NCI-H510A treated with DMSO at 0.1 percent for 48 hours (cell line): ENCODE data around the gene CLEC4F.
"Not testable (repeated sequence)": the region's sequence is repeated elsewhere in the genome, so short reads cannot be mapped to it uniquely, and the experiment has no call there.

ENCODE experiments used
- DNase-seq: peaks from one replicate; lab custom pipeline; 2025; lab: John Stamatoyannopoulos, UW

Gene CLEC4F

DNA sequence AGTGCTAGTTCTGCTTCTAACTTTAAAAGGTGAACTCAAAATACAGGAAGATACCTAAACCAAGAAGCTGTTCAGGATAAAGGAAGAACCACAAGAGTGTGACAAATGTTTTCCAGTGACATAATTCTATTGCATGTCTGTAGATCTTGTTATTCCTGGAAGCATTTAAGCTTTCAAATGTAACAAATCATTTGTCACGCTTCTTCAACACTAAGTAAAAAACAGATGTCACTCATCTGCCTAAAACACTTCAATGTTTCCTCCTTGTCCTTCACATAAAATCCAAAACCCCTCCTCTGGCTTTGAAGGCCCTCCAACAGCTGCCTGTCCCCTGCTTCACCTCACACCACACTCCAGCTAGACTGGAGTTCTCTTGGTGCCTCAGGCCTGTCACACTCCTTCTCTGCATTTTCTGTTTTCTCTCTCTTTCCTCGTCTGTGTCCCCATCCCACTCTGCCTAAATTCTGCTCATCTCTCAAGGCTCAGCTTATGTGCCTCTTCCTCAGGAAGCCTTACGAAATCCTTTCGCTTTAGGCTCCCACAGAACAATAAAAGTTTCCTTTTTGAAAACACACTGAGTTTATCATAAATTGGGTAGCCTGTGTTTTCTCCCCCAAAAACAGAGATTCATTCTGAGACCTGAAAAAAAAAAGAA is 6.4 kb upstream of the CLEC4F start:
- DNase-seq = no peak

DNA sequence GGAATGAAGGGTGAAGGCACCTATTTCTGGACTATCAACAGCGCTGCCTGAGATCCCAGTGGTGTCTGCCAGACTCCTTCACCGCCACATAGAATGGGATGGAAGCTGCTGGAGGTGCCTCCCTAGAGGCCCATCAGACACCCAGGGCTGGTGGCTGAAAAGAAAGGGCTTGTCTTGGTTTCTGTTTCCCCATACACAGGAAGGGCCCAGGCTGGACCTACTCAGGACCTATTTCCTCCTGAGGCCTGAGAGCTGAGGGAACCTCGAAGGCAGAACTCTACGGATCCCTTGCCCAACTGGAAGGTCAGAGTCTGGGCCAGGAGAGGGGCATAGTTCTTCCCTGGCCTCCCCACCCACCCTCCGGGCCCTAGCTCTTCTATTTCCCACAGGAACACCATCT is 2.9 kb upstream of the CLEC4F start:
- no peak for DNase-seq

DNA sequence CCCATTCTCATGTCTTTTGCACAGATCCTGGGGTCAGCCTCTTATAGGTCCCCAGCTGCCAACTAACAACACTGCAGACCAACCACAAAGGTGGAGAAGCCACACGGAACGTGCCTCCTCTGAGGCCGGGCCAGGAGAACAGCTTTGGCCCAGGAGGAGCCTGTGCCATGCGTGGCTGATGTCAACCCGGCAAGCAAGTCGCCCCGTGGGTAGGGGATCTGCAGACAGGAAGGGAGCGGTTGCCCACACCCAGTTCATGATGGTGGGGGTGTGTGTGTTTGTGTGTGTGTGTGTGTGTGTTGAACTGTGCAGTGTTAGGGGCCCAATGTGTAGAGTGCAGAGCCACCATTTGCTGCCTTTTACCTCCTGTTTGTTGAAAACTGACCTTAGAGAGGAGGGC is 2.4 kb upstream of the CLEC4F start:
- DNase-seq = no peak

DNA sequence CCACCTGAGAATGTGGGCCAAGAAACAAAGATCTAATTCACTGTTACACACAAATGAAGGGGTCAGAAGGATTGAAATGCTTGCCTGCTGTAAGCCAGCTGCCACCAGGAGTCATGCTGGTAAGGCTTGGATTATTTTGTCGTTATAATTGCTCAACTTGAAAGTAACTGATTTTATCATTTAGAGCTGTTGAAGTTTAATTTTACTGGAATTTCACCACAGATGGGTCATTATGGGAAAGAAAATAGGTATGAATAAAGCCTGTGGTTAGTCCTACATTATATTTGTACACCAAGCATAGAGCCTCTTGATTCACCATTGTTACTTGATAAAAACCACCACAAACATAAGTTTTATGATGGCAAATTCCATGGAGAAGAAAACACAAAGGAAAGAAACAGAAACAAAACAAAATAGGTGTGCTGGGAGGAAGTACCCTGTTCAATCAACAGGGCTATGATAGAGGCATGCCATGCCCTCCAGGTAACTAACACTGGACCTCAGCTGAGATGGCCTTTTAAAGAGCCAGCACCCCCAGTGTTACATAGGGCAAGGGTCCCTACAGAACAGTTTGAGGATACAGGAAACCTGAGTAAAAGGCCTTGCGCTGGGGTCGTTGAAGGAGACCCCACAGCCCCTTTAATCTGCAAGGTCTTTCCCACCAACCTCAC is 3.0 kb downstream of the CLEC4F start:
- DNase-seq = no peak

DNA sequence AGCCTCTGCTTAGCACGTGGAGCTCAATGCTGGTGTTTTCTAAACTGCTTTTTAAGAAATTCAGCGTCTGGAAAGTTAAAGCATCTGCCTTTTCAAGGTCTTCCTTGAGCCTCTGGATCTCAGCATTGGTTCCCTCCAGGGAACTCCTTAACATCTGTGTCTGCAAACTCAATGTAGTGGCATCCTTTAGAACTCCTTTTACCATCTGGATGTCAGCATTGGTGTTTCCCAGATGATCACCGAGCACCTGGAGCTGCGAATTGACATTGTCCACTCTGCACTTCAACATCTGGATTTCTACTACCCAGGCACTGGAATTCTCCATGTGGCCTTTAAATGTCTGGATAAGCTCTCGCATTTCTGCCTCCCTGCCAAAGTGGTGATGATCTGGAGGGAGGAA is 3.7 kb downstream of the CLEC4F start:
- no peak for DNase-seq

DNA sequence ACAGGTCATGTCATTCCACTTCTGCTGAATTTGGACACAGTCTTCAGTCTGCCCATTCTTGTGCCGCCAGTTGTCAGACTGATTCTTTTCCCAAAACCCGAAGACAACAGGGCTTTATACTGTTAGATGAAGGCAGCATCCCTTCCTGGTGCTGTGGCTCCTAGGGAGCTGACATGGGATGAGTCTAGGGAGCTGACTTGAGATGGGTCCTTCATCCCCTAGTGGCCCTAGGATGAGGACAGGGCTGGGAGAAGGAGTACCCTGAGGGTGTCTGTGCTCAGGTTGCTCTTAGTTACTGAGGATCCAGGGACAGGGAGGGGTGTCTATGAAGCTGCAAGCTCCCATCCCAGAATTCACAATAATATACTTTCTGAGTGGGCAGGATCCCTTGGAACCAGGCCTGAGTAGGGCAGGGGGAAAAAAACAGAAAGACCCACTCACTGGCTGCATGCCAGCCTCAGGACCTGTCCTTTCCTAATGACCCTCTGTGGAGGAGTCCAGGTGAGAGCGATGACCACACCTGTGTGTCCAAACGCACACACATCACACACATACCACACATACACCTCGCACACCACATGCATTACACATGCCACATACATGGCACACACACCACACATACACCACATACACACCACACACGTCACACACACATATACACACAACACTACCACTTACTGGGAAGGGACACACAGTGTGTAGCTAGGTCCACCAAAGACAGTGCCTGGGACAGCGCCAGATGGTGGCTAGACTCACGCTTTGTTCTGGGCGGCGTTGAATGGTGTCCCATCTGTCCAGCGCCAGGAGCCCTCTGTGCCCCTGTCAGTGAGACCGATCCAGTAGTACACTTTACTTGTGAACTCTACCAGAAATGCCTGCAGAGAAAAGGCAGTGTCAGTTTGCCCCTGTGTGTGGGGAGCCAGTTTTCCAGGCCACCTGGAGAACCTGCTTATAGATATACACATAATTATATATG is 11.1 kb downstream of the CLEC4F start:
- DNase-seq = no peak

DNA sequence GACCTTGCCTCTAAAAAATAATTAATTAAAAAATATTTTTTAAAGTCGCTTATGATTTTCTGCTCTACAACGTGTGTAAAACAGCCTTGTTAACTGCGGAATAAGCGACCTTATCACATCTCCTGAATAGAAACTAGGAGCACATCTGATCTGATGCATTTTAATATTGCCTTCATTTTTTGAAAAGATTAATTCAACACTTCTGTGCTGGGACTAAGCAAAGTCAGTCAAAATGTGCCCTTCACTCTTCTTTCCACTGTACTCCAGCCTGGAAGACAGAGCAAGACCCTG is 12.6 kb downstream of the CLEC4F start:
- DNase-seq = no peak

DNA sequence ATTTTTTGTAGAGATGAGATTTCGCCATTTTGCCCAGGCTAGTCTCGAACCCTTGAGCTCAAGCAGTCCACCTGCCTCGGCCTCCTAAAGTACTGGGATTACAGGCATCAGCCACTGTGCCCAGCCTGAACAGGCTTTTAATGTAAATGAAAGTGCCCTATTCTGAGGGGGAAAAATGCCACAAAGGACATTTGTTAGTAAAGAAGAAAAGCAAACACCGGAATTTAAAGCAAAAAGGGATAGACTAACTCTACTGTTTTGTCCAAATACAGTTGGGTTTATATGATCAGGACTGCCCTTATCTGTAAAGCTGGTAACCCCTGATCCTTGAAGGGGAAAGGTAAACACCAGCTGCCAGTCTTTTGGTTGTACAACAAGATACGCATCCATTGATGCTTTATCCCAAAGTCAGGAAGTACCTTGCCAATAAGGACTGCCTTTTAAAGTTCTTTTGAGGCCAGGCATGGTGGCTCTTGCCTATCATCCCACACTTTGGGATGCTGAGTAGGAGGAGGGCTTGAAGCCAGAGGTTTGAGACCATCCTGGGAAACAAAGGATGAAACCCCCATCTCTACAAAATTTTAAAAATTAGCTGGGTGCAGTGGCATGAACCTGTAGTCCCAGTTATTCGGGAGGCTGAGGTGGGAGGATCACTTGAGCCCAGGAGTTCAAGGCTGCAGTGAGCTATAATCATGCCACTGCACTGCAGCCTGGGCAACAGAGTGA is 13.1 kb downstream of the CLEC4F start:
- peak; percentile 9 for DNase-seq

DNA sequence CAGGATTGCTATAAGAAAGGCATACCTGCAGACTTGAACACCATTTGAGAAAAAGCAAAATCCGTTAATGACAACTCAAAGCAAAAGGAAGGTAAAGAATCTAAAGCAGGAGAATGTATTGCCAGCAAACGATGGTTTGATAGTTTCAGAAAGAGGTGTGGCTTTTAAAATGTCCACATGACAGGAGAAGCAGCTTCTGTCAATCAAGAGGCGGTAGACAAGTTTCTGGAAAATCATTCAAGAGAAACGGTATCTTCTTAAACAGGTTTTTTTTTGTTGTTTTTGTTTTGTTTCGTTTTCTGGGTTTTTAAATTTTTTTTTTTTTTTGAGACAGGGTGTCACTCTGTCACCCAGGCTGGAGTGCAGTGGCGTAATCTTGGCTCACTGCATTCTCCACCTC is 13.8 kb downstream of the CLEC4F start:
- DNase-seq = no peak

DNA sequence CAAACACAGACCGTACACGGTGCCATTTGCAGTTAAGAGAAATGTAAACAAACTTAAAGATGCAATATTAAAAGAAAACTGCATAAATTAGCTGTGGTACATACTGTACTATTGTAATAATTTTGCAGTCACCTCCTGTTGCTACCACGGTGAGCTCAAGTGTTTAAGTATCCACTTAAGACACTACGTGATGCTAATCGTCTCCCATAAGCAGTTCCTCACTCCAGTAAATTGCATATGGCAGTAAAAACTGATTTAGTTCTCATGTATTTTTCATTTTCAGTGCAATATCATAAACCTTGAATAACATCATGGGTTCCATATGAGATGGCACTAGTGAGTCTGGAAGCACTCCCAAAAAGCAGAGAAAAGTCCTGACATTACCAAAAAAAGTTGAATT is 14.4 kb downstream of the CLEC4F start:
- peak; percentile 66 for DNase-seq

DNA sequence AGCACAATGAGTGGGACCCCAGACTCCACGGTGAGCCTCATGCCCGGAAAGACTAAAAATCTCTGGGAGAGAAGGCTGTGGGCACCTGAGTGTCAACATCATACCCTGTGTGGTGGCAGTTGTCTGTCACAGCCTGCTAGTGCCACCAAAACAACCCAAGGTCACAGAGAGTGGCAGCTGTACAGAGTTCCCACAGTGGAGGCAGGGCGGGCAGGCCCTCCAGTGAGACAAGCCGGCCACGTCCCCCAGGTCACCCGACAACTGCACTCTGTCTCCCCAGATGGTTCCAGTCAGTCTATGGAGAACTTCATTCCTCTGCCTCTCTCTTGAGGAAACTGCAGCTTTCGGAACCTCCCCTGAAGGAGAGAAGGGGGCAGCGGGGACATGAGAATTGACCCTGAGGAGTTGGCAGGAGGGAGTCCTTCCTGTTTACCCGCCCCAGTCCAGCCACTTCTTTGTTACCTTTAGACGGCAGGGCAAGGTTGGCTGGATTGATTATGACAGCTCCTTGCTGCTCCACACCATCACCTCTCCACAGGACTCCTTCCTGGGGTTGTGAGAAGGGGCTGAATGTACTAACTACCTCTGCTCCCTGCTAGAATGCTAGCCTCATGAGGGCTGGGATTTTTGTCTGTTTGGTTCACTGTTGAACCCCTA is 18.7 kb downstream of the CLEC4F start:
- DNase-seq = no peak

DNA sequence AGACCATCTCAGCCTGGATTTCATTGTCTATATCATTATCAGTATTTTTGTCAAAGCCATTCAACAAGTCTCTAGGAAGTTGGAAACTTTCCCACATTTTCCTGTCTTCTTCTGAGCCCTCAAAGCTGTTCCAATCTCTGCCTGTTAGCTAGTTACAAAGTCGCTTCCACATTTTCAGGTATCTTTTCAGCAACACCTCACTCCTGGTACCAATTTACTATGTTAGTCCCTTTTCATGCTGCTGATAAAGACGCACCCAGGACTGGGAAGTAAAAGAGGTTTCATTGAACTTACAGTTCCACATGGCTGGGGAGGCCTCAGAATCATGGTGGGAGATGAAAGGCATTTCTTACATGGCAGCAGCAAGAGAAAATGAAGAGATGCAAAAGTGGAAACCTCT is 20.7 kb downstream of the CLEC4F start:
- no peak for DNase-seq

DNA sequence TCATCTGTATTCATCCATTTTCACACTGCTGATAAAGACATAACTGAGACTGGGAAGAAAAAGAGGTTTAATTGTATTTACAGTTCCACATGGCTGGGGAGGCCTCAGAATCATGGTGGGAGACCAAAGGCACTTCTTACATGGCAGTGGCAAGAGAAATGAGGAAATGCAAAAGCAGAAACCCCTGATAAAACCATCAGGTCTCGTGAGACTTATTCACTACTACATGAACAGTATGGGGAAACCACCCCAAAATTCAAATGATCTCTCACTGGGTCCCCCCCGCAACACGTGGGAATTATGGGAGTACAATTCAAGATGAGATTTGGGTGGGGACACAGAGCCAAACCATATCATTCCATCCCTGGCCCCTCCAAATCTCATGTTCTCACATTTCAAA is 22.4 kb downstream of the CLEC4F start:
- DNase-seq = not testable (repeated sequence)

DNA sequence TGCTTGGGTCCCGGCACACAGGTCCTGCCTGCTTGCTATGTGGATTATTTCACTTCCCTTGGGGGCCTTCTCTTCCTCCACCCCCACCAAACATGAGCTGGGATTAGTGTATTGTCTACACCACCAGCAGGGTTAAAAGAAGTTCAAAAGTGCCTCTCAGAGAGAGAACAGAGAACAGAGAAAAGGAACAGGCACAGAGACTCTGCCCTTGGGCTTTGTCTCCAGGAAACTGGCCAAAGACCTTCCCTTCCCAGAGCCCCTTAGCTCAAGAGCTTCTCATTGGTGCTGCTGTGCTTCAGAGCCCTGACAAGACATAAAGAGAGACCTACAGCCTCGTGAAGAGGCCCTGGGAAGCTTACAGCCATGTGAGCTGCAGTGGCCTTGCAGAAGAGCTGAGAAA is 22.9 kb downstream of the CLEC4F start:
- DNase-seq = no peak

DNA sequence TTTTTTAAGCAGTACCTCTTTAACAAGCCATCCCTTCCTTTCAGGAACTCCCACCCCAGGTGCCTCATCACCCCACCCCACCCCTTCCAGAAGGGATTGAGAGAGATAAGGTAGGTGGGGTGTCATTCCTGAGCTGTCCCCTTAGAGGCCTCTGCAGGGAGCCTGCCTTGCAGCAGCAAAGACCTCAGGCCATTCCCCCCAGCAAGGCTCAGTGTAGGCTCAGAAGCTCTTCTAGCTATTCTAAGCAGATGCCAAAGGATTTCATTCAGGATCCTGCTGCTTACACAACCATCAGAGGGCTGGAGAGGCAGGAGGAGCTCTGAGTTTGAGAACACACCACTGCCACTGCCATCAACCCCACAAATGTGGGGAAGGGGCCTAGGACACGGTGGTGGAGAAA is 24.1 kb downstream of the CLEC4F start:
- DNase-seq = no peak

DNA sequence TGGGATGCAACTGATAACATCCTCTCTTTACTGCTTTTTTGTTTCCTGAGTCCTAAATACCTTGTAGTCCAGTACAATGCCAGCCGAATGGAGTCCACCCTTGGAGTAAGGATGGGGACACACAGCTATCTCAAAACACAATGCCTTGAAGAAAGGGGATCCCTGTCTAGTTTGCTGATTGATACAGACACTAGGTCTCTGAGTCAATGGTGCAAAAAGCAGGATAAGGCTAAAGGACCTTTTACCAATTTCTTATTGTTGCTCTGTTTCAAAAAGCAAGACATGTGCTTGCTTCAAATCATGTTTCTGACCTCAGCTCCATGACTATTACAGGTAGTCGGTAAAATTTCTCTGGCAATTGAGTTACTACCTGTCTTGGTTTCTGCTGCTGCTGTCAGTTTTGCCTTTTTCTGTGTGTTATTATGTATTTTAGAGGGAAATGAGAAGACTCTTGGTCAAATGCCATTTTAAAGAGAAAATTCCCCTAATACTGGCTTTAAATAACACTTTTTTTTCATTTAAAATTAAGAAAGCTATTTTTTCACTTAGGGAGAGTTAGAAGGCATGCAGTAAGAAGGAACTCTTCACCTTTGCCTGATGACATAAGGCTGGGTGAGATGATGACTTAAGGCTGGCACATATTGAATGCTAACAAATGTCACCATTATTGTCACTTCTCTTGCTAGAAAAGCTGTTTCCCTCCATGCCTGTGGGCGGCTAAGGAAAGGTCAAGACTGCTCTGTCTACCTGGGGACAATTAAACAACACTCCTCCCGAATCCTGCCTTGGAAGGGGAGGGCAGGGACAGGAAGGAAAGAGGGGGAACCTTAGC is 25.0 kb downstream of the CLEC4F start:
- DNase-seq = no peak

DNA sequence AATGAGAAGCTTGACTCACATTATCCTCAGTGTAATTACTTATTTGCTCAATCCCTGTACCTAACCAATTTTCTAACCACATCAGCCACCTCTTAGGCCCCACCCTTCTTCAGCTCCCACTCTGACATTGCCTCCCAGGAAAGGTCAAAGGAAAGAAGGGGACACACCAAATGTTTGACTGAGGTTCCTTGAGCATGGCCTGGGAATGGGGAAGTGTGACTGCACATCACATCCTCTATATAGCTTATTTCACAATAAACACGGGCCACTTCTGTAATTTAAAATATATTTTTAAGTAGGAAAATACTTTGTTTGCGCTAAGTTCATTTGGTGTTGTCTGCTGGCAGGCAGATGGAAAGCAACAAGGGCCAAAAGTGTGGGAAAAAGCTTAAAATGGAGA is 26.9 kb downstream of the CLEC4F start:
- DNase-seq = no peak

DNA sequence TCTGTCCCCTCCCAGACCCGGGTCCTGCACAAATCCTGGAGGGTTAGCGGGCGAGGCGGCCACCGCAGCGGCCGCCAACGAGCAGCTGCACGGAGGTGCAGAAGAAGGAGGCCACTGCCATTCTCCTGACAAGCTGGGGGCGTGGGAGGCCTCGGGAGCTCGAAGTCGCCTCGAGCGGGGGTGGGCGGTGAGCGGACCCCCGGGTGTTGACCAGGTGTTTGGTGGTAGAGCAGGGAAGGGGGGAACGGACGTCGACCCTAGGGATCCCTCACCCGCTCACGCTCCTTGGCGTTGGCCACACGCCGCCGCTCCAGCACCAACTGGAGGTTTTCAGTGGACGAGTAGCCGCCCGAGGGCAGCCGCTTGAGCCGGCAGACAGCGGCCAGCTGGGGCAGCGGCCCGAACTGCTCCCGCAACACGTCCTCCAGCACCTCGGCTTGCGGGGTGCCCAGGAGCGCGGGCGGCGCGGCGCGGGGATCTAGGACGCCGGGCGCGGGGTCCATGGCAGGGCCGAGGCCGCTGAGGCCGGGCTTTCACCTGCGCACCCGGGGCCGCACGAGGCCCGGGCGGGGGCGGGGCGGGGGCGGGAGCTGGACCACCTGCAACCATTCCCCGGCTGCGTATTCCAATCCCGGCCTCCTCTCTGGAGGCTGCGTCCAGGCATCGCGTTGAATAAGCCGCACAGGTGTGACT is 30.1 kb downstream of the CLEC4F start, which contains the start of gene FIGLA:
FIGLA (minus strand) TSS at position 508 of the 693 bp plus-strand sequence; CDS start at position 503, 5 bp downstream.
- DNase-seq = peak; percentile 23

DNA sequence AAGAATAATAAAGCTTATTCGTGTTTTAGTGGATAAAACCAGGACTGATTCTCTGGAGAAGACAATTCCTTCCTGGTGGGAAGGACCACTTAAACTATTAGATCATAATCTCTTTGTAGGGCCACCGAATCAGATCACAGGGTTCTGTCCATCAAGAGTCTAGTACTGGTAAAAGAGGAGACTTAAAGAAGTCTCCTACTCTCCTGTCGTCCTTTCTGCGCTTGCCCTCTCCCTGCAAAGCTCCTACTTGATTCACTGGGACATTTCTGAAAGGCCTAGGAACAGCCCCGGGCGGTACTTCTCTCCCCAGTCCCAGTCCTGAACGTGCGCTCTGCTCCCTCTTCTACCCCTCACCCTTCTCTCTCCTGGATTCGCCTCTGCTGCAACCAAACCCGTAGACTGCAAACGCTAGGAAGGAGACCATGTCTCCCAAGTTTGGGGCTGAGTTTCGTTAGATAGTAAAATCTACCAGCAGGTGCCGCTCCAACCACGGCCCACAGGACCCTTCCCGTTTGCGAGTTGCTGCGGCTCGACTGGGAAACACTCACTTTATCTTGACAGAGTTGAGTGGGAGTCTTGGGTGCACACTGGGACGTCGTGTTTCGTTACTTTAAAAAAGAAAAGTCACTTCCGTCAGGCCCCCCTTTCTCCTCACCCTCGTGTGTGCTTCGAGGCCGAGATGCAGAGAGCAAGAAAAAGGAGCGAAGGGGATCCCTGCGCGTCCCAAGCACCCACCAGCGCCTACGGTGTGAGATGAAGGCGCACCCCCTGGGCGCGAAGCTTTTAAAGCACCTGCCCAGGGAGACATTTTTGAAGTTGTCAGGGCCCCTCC is 30.9 kb downstream of the CLEC4F start:
- DNase-seq = peak; percentile 76
